GM23248 (cell line): ENCODE measurements around the gene TRAPPC5.

Experiments used
- EZH2 ChIP-seq: fragments of 200-600 bp; sonication (generic); IDR thresholded peaks from 2 replicates; pipeline ENCODE4 v1.6.1; 2018; ENCODE audit warnings: antibody characterized with exemption, mild to moderate bottlenecking; ENCODE audit not compliant: insufficient read depth, poor library complexity, severe bottlenecking
- EZH2phosphoT487 ChIP-seq: fragments of 200-600 bp; sonication (generic); IDR thresholded peaks from 2 replicates; pipeline ENCODE4 v1.6.1; 2018; ENCODE audit warnings: antibody characterized with exemption, moderate library complexity, mild to moderate bottlenecking, low read depth; ENCODE audit not compliant: insufficient read depth

GRCh38 chr19:7655581-7655980, 25.1 kb upstream of the TRAPPC5 start:
- TF ChIP-seq EZH2 (no peak), EZH2phosphoT487 (no peak)
